Liver (tissue), 10 donors: ENCODE results near the gene UBXN4. TPM values are rescaled to one million over a fixed set of nuclear protein-coding genes. Genes with fewer than 3 reads are reported as not detected.

Experiments
- DNase-seq: peaks from one replicate; pipeline ENCODE4 v3.0.0-alpha.2; 2017; ENCODE audit warnings: low spot score
- H3K27ac ChIP-seq, 2 donors: one replicate each; pipeline ENCODE4 v1.7.0; 2013; ENCODE audit warnings: inconsistent platforms in 2 of 2, low read length in 2 of 2, control low read depth in 1 of 2, low read depth in 1 of 2, mild to moderate bottlenecking in 1 of 2
- H3K27me3 ChIP-seq, 4 donors: one replicate each; pipeline versions ENCODE4 v1.6.1 to v1.7.0; 2013; ENCODE audit warnings: low read length in 3 of 4, inconsistent platforms in 1 of 4, mild to moderate bottlenecking in 1 of 4, moderate library complexity in 1 of 4; ENCODE audit not compliant: control insufficient read depth in 4 of 4, insufficient read depth in 4 of 4
- H3K36me3 ChIP-seq, 4 donors: one replicate each; pipeline versions ENCODE4 v1.6.1 to v1.7.0; 2013; ENCODE audit warnings: low read length in 3 of 4, mild to moderate bottlenecking in 3 of 4, low read depth in 1 of 4, moderate library complexity in 1 of 4; ENCODE audit not compliant: control insufficient read depth in 4 of 4, insufficient read depth in 3 of 4
- H3K4me1 ChIP-seq, 4 donors: one replicate each; pipeline versions ENCODE4 v1.6.1 to v1.7.0; 2013; ENCODE audit warnings: low read length in 3 of 4, mild to moderate bottlenecking in 3 of 4, moderate library complexity in 1 of 4; ENCODE audit not compliant: control insufficient read depth in 4 of 4, insufficient read depth in 4 of 4
- H3K4me3 ChIP-seq, 3 donors: one replicate each; pipeline versions ENCODE4 v1.6.1 to v1.7.0; 2013; ENCODE audit warnings: low read length in 3 of 3, control low read depth in 1 of 3, low read depth in 1 of 3, mild to moderate bottlenecking in 1 of 3
- H3K9ac ChIP-seq, 2 donors: one replicate each; pipeline ENCODE4 v1.7.0; 2013; ENCODE audit warnings: low read length in 2 of 2, mild to moderate bottlenecking in 2 of 2, moderate library complexity in 2 of 2, control low read depth in 1 of 2, low read depth in 1 of 2
- H3K9me3 ChIP-seq, 4 donors: one replicate each; pipeline versions ENCODE4 v1.6.1 to v1.7.0; 2013; ENCODE audit warnings: low read length in 3 of 4; ENCODE audit not compliant: control insufficient read depth in 4 of 4
- EGR1 ChIP-seq, 2 donors: IDR thresholded peaks; 2 replicates each; pipeline ENCODE4 v1.6.1; 2016 to 2018; ENCODE audit warnings: antibody characterized with exemption in 2 of 2, low read depth in 2 of 2
- FOXA1 ChIP-seq: IDR thresholded peaks from 2 replicates; pipeline ENCODE4 v1.6.1; 2016; ENCODE audit warnings: antibody characterized with exemption
- FOXA2 ChIP-seq: IDR thresholded peaks from 2 replicates; pipeline ENCODE4 v1.6.1; 2016; ENCODE audit warnings: antibody characterized with exemption
- GABPA ChIP-seq, 2 donors: IDR thresholded peaks in 1 of 2; conservative IDR thresholded peaks in 1 of 2; 2 replicates each; pipeline ENCODE4 v1.6.1; 2016; ENCODE audit warnings: antibody characterized with exemption in 2 of 2, mild to moderate bottlenecking in 1 of 2, moderate library complexity in 1 of 2
- HNF4A ChIP-seq, 2 donors: conservative IDR thresholded peaks; 2 replicates each; pipeline ENCODE4 v1.6.1; 2016; ENCODE audit warnings: antibody characterized with exemption in 2 of 2, mild to moderate bottlenecking in 2 of 2
- MAX ChIP-seq: IDR thresholded peaks from 2 replicates; pipeline ENCODE4 v1.6.1; 2016; ENCODE audit warnings: antibody characterized with exemption
- NR2F2 ChIP-seq: IDR thresholded peaks from 2 replicates; pipeline ENCODE4 v1.6.1; 2016; ENCODE audit warnings: antibody characterized with exemption
- RAD21 ChIP-seq, 2 donors: IDR thresholded peaks; 2 replicates each; pipeline ENCODE4 v1.6.1; 2016; ENCODE audit warnings: antibody characterized with exemption in 2 of 2, mild to moderate bottlenecking in 2 of 2
- RXRA ChIP-seq, 2 donors: IDR thresholded peaks; 2 replicates each; pipeline ENCODE4 v1.6.1; 2017 to 2018; ENCODE audit warnings: antibody characterized with exemption in 2 of 2, mild to moderate bottlenecking in 1 of 2
- SP1 ChIP-seq: IDR thresholded peaks from 2 replicates; pipeline ENCODE4 v1.6.1; 2018; ENCODE audit warnings: antibody characterized with exemption, mild to moderate bottlenecking
- TAF1 ChIP-seq: conservative IDR thresholded peaks from 2 replicates; pipeline ENCODE4 v1.6.1; 2016; ENCODE audit warnings: antibody characterized with exemption, mild to moderate bottlenecking
- whole genome bisulfite sequencing: extraction: QIAGEN DNeasy Blood & Tissue Kit; methylation state at CpG from one replicate; pipeline ENCODE4 v1.1.7; 2013; 5-methylcytosine and 5-hydroxymethylcytosine counted together
- polyA plus RNA-seq, 2 donors: library from polyadenylated mRNA; stranded (reverse) in 1 of 2; unstranded in 1 of 2; fragments of 200-250 nt in 1 of 2; fragments of >200 nt in 1 of 2; fragmentation: Nextera tagmentation in 1 of 2; extraction: Ambion mirVana in 1 of 2; gene quantifications; one replicate each; pipeline versions ENCODE4 v1.2.1 to v1.2.3, GENCODE V29; 2013 to 2015
- small RNA-seq: library from RNA; depleted of rRNA; stranded (forward); fragments of <200 nt; gene quantifications from one replicate; pipeline ENCODE3, GENCODE V24; 2014
- total RNA-seq, 2 donors: library from RNA; depleted of rRNA; stranded (reverse); fragments of >200 nt; gene quantifications; one replicate each; pipeline ENCODE4 v1.2.3, GENCODE V29; 2014
- TF ChIP-seq, protein P1 (sequence below): fragments of 150-350 bp; IDR thresholded peaks from 2 replicates; pipeline ENCODE4 v1.5.1; 2017; ENCODE audit warnings: improper control_type of control experiment, low read depth, low read length; ENCODE audit not compliant: missing input control
- donor health status: healthy.
- donor health status: healthy.
- donor health status: healthy.
- donor health status: healthy.
- donor health status: healthy.

Gene UBXN4
- total and polyA plus RNA-seq, 4 donors = 46.5 to 172 (median 67.4) TPM

DNA sequence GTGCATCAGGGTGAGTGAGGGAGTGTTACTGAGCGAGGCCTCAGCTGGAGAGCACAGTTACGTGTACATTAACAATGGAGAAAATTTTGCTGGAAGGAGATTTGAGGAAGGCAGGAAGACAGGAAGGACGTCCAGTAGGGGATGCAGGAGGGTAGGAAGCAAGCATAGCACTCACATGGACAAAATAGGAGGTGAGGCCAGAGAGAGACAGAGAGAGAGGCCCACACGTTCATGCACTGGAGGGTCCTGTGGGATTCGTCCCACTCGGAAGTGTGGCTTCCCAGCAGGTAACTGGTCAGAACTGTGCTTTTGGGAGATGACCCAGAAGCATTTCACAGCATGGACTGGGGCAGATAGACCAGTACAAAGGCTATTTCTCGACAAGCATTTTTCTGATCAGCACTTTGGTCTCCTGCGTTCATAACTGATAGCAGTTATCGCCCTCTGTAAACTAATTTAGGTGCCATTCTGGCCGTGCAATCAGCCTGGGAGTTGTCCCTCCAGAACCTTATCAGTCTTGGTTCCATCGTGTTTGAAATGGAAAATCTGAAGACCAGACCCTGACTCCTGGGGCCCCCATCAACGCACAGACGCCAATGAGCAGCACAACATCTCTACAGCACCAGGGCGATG, 89.6 kb downstream of the UBXN4 start:
- Histone ChIP-seq H3K27me3 (no peaks in the 10 kb centered on the region), H3K4me1 (no peaks in the 10 kb centered on the region), H3K27ac (no peak overlapping the region), H3K9ac (no peak overlapping the region), H3K4me3 (no peak overlapping the region), H3K36me3 (no peaks in the 10 kb centered on the region), H3K9me3 (no peaks in the 10 kb centered on the region)
- TF ChIP-seq RAD21 (IDR thresholded peaks at IDR 0.05) = no peak
- TF ChIP-seq HNF4A (conservative IDR thresholded peaks at IDR 0.05) = no peak
- no peak for TF ChIP-seq FOXA1
- no peak for TF ChIP-seq RXRA (IDR thresholded peaks at IDR 0.05)
- TF ChIP-seq SP1 = no peak
- no peak for TF ChIP-seq TAF1
- TF ChIP-seq EGR1 (IDR thresholded peaks at IDR 0.05; ENCODE audit: low read depth in 2 of 2) = no peak
- TF ChIP-seq, protein P1, sequence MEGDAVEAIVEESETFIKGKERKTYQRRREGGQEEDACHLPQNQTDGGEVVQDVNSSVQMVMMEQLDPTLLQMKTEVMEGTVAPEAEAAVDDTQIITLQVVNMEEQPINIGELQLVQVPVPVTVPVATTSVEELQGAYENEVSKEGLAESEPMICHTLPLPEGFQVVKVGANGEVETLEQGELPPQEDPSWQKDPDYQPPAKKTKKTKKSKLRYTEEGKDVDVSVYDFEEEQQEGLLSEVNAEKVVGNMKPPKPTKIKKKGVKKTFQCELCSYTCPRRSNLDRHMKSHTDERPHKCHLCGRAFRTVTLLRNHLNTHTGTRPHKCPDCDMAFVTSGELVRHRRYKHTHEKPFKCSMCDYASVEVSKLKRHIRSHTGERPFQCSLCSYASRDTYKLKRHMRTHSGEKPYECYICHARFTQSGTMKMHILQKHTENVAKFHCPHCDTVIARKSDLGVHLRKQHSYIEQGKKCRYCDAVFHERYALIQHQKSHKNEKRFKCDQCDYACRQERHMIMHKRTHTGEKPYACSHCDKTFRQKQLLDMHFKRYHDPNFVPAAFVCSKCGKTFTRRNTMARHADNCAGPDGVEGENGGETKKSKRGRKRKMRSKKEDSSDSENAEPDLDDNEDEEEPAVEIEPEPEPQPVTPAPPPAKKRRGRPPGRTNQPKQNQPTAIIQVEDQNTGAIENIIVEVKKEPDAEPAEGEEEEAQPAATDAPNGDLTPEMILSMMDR = no peak
- no peak for DNase-seq
- 79% methylated on average over 14 of the region's 14 CpGs for WGBS

DNA sequence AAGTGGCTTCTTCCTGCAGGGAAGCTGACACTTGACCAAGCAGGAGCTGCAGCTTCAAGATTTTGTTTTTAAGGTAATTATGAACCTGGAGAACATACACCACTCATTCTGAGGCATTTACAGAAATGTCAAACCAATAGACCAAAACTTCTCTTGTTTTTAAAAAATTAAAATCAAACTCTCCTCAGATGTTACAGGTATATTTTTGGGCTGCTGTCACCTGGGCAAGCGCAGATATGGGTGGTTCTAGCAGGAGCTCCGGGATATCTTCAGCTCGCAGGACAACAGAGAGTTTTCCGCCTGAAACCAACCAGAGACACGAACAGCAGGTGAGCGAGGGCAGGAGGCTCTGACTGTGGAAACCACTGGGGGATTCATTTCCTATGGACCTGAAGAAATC, 91.2 kb downstream of the UBXN4 start:
- H3K27ac ChIP-seq = no peak overlapping the region
- no peak for TF ChIP-seq FOXA2
- TF ChIP-seq MAX = no peak
- no peak for TF ChIP-seq GABPA (IDR thresholded peaks at IDR 0.05 in 1 of 2, conservative IDR thresholded peaks at IDR 0.05 in 1 of 2)
- TF ChIP-seq FOXA1 = no peak
- TF ChIP-seq EGR1 (IDR thresholded peaks at IDR 0.05; ENCODE audit: low read depth in 2 of 2) = no peak
- no peak for TF ChIP-seq RAD21 (IDR thresholded peaks at IDR 0.05)
- TF ChIP-seq HNF4A (conservative IDR thresholded peaks at IDR 0.05) = no peak
- TF ChIP-seq RXRA (IDR thresholded peaks at IDR 0.05) = no peak
- no peak for TF ChIP-seq NR2F2
- H3K36me3 ChIP-seq = no peaks in the 10 kb centered on the region
- H3K9ac ChIP-seq = no peak overlapping the region
- no peaks in the 10 kb centered on the region for H3K9me3 ChIP-seq
- WGBS = 97% methylated on average over 6 of the region's 6 CpGs
- no peak for DNase-seq
- no peak overlapping the region for H3K4me3 ChIP-seq
- no peaks in the 10 kb centered on the region for H3K4me1 ChIP-seq
- H3K27me3 ChIP-seq = no peaks in the 10 kb centered on the region

Small RNAs within 50 kb of the gene (small RNA-seq; reads per million reads assigned to genes)
- not detected for gene RF00019

Other genes with a start within 250 kb of the UBXN4 start
- 1 to 10 TPM; 5.7 to 7.2 TPM for gene ZRANB3, start 210.6 kb upstream of the UBXN4 start, total RNA-seq
- gene ZRANB3, start 210.6 kb upstream of the UBXN4 start, polyA plus RNA-seq = 1 to 10 TPM; 2.5 TPM
- 1 to 10 TPM; 8.0 to 10.0 TPM for gene R3HDM1, start 210.4 kb upstream of the UBXN4 start, total RNA-seq
- 1 to 10 TPM; 6.0 to 9.6 TPM for gene R3HDM1, start 210.4 kb upstream of the UBXN4 start, polyA plus RNA-seq
- not detected for gene LCT, start 95.3 kb downstream of the UBXN4 start, total RNA-seq
- gene LCT, start 95.3 kb downstream of the UBXN4 start, polyA plus RNA-seq = not detected
- 10 to 100 TPM in 1 of 2 donors, 1 to 10 TPM in 1; 2.7 to 35.7 TPM for gene MCM6, start 134.6 kb downstream of the UBXN4 start, total RNA-seq
- gene MCM6, start 134.6 kb downstream of the UBXN4 start, polyA plus RNA-seq = 1 to 10 TPM; 1.8 to 2.9 TPM
- gene DARS1, start 243.8 kb downstream of the UBXN4 start, total RNA-seq = 10 to 100 TPM; 27.5 to 44.1 TPM
- 10 to 100 TPM; 25.0 to 37.7 TPM for gene DARS1, start 243.8 kb downstream of the UBXN4 start, polyA plus RNA-seq